ENCODE measurements around the gene BCAP31.
"Not testable (repeated sequence)": the region's sequence is repeated elsewhere in the genome, so short reads cannot be mapped to it uniquely, and the experiment has no call there.

BCAP31 gene

GRCh38 chrX:153709726-153710674, 14.2 kb downstream of the BCAP31 start:
- DNase-seq (ENCODE audit: low read depth in 2 of 2), result no peak

GRCh38 chrX:153708415-153708814, 15.8 kb downstream of the BCAP31 start:
- no peak for DNase-seq (ENCODE audit: low read depth in 2 of 2)

- DNase-seq (ENCODE audit: low read depth in 2 of 2), result no peak
These were observed 16.8 kb downstream of the BCAP31 start for GRCh38 chrX:153707406-153707805.

GRCh38 chrX:153706799-153707198, 17.4 kb downstream of the BCAP31 start:
- DNase-seq (ENCODE audit: low read depth in 2 of 2), result no peak

- not testable (repeated sequence) for DNase-seq (ENCODE audit: low read depth in 2 of 2)
These were observed 18.7 kb downstream of the BCAP31 start for GRCh38 chrX:153705403-153706060.

DNA sequence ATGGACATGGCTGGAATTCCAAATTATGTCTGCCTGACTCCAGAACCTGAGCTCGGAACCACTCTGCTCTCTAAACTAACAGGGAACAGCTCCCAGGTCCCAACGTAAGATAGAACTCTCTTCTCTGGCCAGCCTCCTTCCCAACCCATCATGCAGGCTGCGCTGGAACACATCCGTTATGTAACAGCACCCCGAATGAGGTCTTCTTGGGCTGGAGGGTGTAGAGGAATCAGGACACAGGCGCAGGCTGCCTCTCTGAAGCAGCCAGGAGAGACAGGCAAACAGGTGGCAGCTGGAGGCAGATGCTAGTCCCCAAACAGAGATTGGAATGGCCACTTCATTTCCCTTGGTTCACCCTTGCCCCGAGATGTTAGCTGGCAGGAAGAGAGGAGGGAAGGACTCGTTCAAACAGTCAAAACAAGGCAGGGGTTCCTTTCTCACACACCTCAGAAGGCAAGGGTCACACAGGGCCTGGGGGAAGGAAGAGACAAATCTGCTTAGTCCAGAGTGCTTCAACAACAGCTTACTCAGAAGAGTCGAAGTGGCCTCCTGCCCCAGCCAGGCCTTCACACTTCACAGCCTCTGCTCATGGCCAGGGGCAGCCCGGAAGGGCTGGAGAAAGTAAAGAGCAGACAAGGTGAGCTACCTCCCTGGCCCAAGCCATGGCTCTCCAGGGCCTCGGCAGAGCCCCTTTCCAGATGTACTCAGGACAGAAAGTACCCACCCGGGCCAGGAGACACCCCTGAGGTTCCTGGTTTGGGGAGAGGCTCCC, 19.4 kb downstream of the BCAP31 start:
- not testable (repeated sequence) for DNase-seq (ENCODE audit: low read depth in 2 of 2)

DNA sequence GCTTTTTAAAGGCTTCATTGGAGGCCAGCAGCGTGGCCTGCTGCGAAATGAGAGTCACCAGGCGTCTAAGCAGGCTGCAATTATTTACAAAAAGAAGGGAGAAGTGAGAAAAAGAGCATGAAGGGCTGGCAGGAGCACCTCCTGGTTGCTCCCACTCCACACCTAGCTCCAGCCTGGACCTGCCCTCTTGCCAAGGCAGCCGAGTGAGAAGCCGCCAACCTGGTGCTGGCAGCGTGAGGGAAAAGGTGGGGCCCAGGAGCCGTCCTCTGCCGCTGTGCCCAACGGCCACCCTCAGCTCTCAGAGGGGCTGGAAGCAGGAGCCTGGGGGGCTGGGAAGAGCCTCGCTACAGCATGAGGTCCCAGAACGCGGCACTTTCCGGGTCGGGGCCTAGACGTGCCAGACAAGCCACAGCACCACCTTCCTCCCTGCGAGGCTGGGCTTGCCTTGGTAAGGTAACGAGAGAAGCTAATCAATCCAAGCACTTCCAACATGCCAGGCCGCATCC, 20.1 kb downstream of the BCAP31 start:
- no peak for DNase-seq (ENCODE audit: low read depth in 2 of 2)

DNA sequence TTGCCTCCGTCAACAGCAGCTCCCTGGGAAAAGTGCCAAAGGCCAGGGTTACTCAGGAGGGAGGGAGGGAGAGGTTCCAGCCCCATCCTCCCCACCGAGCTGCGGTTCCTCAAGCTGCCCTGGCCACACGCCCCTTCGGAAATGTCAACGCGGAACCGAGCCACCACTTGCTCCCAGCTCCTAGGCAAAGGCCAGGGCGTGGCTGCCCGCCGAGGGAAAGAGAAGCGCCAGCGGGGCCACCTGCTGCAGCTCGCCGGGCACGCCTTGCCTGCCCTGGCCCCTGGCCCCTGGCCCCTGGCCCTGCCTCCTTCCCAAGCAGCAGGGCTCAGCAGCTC, 21.2 kb downstream of the BCAP31 start:
- DNase-seq (ENCODE audit: low read depth in 2 of 2), result no peak

- DNase-seq (ENCODE audit: low read depth in 2 of 2), result no peak
These were observed 21.7 kb downstream of the BCAP31 start for GRCh38 chrX:153702336-153703035.

GRCh38 chrX:153701706-153702105, 22.5 kb downstream of the BCAP31 start:
- DNase-seq (ENCODE audit: low read depth in 2 of 2), result no peak

DNA sequence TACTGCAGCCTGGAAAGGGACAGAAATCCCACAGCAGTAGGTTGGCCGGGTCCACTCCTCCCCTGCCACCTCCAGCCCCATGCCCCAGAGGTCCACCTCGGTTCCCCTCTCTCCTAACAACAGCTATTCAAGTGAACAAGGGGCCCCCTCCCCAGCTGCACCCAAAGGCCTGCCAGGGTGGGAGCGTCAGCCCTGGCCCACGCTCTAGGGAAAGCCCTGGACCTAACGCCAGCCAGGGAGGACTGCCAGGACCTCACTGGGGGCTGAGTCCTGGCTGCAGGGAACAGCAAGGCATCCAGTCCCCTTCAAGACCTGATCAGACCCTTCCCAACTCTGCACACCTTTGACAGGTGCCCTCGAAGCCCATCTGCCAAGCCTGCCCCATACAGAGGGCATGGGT, 23.2 kb downstream of the BCAP31 start:
- no peak for DNase-seq (ENCODE audit: low read depth in 2 of 2)

GRCh38 chrX:153700376-153700945, 23.7 kb downstream of the BCAP31 start:
- DNase-seq (ENCODE audit: low read depth in 2 of 2), result no peak

DNA sequence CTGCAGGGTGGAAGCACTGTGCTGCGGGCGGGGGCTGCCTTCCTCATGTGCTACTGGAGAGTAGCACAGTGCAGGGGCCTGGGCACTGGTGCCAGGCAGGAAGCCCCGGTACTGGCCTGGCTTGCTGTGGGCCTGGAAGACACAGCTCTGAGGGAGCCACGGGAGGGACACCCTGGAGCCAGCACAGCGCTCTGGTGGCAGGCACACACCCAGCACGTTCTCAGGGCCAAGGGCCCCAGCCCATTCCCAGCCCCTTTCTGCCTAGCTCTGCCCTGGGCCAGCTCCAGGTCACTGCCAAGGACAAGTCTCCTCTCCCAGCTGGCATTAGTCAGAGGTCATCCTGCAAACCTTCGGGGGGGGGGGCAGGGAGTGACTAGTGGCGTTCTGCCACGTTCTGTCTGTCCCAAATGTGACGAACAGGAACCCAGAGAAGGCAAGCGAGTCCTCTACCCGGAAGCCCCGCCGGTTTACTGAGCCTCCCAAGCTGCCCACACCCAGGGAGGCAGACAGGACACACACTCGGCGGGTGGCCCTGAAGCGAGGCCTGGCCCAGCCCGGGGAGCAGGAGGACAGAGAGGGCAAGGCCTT, 24.3 kb downstream of the BCAP31 start:
- DNase-seq (ENCODE audit: low read depth in 2 of 2), result not testable (repeated sequence)

DNA sequence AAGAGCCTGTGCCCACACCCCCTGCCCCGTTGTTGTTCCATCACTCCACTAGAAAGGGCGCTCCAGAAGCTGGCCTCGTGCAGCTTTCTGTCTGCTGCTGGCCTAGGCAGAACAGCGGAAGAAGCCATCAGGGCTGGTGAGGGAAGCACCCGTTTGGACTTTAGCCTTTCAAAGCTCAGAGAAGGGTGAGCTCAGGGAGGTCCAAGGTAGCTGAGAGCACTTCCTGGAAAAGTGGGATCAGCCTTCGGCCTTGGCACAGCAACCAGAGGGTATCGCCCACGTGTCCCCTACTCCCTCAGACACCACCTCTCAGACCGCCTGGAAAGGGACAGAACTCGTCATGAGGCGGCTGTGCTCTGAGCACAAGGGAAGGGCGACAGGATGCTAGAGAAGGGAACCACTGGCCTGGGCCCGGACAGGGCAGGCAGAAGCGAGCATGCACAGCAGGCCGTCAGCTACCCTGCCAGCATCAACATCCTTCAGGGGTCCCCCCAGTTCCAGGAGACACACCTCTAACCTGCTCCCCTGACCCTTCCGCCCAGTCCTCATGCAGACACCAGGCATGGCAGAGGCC, 24.9 kb downstream of the BCAP31 start:
- DNase-seq (ENCODE audit: low read depth in 2 of 2), result not testable (repeated sequence)

- DNase-seq (ENCODE audit: low read depth in 2 of 2), result no peak
These were observed 26.0 kb downstream of the BCAP31 start for GRCh38 chrX:153697924-153698865.

GRCh38 chrX:153696986-153697722, 27.0 kb downstream of the BCAP31 start:
- not testable (repeated sequence) for DNase-seq (ENCODE audit: low read depth in 2 of 2)

DNA sequence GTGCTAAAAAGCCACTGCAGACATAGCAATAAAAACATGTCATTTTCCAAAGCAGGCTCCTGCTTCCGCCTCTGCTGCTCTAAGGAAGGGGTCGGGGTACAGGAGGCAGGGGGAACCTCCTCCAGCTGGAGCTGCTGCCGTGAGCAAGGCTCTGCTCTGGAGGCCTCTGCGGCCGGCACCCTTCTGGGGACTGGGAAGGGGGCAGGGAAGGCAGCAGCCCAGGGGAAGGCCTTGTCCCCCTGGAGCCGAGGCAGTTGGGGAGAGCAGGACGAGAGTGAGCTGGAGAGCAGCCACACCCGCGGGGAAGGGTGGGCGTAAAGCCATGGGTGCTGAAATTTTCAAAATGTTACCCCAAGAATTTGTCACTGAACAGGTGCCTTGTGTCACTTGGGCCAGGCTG, 27.6 kb downstream of the BCAP31 start:
- DNase-seq (ENCODE audit: low read depth in 2 of 2), result not testable (repeated sequence)

DNA sequence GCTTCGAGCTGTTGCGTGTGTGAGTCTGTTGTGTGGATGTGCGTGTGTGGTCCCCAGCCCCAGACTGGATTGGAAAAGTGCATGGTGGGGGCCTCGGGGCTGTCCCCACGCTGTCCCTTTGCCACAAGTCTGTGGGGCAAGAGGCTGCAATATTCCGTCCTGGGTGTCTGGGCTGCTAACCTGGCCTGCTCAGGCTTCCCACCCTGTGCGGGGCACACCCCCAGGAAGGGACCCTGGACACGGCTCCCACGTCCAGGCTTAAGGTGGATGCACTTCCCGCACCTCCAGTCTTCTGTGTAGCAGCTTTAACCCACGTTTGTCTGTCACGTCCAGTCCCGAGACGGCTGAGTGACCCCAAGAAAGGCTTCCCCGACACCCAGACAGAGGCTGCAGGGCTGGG, 28.1 kb downstream of the BCAP31 start:
- no peak for DNase-seq (ENCODE audit: low read depth in 2 of 2)

All from stimulated activated CD8-positive, alpha-beta memory T cell treated with anti-CD3 and anti-CD28 coated beads, Interleukin-7, amount 100 ng/mL, for 1 hour (primary cell).